ENCODE measurements around the gene ADA. TPM values are rescaled to one million over a fixed set of nuclear protein-coding genes. Genes with fewer than 3 reads are reported as not detected.

ADA gene
- total RNA-seq, 1 donor from 2014 or later: 8.2 TPM

DNA sequence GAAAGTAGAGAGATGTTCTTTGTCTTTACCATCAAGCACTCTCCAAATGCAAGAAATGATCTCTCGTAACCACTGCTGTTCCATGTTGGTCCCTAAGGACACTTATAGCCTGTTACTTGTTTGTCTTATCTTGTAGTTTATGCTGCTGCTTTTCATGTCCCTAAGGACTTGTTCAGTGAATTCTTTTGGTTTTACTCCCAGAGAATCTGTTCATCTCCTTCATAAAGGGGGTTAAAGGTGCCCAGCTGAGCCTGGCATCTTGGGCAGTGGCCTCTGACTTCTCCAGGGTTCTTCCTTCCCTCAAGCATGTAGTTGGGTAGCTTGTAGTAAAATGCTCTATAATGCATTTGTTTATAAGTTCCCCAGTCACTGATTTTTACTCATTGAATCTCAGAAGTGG, 70.0 kb downstream of the ADA start:
- no peaks in the 10 kb centered on the region for H3K9me3 Mint-ChIP-seq
- no peaks in the 10 kb centered on the region for H3K36me3 Mint-ChIP-seq (ENCODE audit: low read depth)
- TF ChIP-seq, protein P1, sequence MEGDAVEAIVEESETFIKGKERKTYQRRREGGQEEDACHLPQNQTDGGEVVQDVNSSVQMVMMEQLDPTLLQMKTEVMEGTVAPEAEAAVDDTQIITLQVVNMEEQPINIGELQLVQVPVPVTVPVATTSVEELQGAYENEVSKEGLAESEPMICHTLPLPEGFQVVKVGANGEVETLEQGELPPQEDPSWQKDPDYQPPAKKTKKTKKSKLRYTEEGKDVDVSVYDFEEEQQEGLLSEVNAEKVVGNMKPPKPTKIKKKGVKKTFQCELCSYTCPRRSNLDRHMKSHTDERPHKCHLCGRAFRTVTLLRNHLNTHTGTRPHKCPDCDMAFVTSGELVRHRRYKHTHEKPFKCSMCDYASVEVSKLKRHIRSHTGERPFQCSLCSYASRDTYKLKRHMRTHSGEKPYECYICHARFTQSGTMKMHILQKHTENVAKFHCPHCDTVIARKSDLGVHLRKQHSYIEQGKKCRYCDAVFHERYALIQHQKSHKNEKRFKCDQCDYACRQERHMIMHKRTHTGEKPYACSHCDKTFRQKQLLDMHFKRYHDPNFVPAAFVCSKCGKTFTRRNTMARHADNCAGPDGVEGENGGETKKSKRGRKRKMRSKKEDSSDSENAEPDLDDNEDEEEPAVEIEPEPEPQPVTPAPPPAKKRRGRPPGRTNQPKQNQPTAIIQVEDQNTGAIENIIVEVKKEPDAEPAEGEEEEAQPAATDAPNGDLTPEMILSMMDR (conservative IDR thresholded peaks at IDR 0.05): no peak
- H3K27me3 Mint-ChIP-seq (ENCODE audit: low read depth): no peaks in the 10 kb centered on the region
- peaks cover 41% of the 10 kb centered on the region for H3K4me1 Mint-ChIP-seq
- no peak for DNase-seq (ENCODE audit: low read depth, low spot score)
- peak overlapping the region; percentile 20 for H3K27ac Mint-ChIP-seq (ENCODE audit: unreplicated experiment)
- no peak overlapping the region for H3K4me3 Mint-ChIP-seq

DNA sequence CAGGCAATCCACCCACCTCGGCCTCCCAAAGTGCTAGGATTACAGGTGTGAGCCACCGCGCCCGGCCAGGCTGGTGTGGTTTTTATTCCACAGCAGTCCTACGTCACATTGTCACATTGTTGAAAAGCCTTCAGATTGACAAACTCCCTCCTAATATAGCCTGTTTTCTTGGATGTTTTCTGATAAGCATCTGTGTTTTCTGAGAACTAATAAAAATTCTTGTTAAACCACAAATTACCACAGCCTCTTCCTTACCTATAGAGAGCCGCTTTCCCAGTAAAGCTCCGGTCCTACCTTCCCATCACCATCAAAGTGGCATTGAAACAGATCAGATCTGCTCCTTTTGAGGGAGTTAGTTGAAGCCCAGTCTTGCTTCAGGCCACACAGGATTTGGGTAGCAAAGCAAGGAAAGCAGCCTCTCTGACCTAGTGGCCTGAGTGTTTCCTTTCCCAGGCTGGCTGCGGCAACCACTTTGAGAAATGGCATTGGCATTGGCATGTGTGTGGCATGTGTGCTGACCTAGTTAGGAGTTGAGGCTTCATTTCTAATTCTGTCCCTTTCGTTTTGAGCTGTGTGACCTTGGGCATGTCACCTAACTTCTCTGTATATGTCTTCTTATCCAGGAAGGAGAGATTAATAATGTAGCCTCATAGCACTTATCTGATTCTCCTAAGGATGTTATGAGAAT, 70.8 kb downstream of the ADA start:
- no peaks in the 10 kb centered on the region for H3K36me3 Mint-ChIP-seq (ENCODE audit: low read depth)
- H3K4me3 Mint-ChIP-seq: no peak overlapping the region
- H3K4me1 Mint-ChIP-seq: peaks cover 46% of the 10 kb centered on the region
- DNase-seq (ENCODE audit: low read depth, low spot score): no peak
- no peak overlapping the region for H3K27ac Mint-ChIP-seq (ENCODE audit: unreplicated experiment)
- TF ChIP-seq, protein P1 (conservative IDR thresholded peaks at IDR 0.05): no peak
- H3K9me3 Mint-ChIP-seq: no peaks in the 10 kb centered on the region
- H3K27me3 Mint-ChIP-seq (ENCODE audit: low read depth): no peaks in the 10 kb centered on the region

DNA sequence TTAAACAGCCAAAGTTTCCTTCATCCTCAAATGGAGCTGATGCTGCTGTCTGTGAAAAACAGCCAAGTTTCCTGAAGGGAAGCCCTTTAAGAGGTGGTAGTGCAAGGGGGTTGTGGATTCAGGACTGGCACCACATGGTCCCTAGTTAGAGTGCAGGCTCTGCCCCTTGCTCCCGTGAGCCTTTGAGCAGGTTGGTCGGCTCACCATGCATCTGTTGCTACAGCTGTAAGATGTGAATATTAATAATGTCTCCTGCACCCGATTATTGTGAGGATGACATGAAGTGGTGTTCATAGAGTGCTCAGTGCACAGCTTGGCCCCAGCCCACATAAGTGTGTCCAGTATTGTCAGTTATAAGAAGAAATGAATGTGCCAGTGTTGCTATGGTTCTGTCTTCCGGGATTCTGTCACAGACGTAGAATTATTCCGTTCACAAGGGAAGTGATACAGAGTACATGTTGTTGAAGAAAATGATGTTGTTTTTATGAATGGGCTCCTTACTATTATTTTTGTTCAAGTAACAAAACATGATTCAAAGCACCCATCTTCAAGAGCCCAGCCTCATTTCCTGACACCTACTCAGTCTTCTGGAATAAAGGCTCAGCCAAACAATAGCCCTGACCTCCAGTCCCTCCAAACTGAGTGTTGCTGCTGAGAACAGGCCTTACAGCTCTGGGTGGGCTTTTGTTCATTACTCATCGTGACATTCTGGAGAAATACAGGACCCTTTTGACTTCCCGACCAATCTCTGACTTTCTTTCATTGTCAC, 72.0 kb downstream of the ADA start:
- H3K36me3 Mint-ChIP-seq (ENCODE audit: low read depth): no peaks in the 10 kb centered on the region
- H3K4me3 Mint-ChIP-seq: no peak overlapping the region
- H3K9me3 Mint-ChIP-seq: no peaks in the 10 kb centered on the region
- H3K27me3 Mint-ChIP-seq (ENCODE audit: low read depth): no peaks in the 10 kb centered on the region
- DNase-seq (ENCODE audit: low read depth, low spot score): no peak
- TF ChIP-seq, protein P1 (conservative IDR thresholded peaks at IDR 0.05): no peak
- H3K27ac Mint-ChIP-seq (ENCODE audit: unreplicated experiment): peak overlapping the region; percentile 63
- H3K4me1 Mint-ChIP-seq: peaks cover 46% of the 10 kb centered on the region

DNA sequence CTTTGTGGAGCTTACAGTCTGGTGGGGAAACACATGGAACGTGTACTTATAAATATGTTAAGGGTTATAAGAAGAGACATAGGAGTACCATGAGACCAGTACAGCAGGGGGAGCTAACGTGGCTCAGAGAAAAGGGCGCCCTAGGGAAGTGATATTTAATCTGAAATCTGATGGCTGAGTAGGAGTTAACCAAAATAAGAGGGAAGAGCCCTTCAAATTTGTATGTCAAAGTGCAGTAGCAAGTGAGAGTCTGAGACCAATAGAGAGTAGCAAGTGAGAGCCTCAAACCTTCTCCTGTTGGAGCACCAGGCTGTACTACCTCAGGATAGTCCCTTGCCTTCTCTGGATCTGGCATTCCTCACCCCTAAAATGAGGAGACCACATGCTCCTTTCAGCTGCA, 75.2 kb downstream of the ADA start:
- Mint-ChIP-seq H3K36me3 (ENCODE audit: low read depth) (no peaks in the 10 kb centered on the region), H3K4me3 (no peak overlapping the region), H3K27me3 (ENCODE audit: low read depth) (no peaks in the 10 kb centered on the region), H3K27ac (ENCODE audit: unreplicated experiment) (no peak overlapping the region), H3K4me1 (peaks cover 43% of the 10 kb centered on the region), H3K9me3 (no peaks in the 10 kb centered on the region)
- TF ChIP-seq, protein P1 (conservative IDR thresholded peaks at IDR 0.05): no peak
- no peak for DNase-seq (ENCODE audit: low read depth, low spot score)

DNA sequence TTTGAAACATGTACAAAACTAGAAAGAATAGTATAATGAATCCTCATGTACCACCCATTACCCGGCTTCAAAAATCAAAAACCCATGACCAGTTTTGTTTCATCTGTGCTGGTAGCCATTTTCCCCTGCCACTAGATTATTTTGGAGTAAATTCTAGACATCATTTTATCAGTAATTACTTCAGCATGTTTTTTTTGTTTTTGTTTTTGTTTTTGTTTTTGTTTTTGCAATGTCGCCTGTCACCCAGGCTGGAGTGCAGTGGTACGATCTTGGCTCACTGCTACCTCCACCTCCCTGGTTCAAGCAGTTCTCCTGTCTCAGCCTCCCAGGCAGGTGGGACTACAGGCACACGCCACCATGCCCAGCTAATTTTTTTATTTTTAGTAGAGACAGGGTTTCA, 77.1 kb downstream of the ADA start:
- Mint-ChIP-seq H3K4me1 (peaks cover 29% of the 10 kb centered on the region), H3K4me3 (no peak overlapping the region), H3K27me3 (ENCODE audit: low read depth) (no peaks in the 10 kb centered on the region), H3K27ac (ENCODE audit: unreplicated experiment) (no peak overlapping the region), H3K36me3 (ENCODE audit: low read depth) (no peaks in the 10 kb centered on the region), H3K9me3 (no peaks in the 10 kb centered on the region)
- no peak for DNase-seq (ENCODE audit: low read depth, low spot score)
- TF ChIP-seq, protein P1 (conservative IDR thresholded peaks at IDR 0.05): no peak
